ENCODE data around the gene NFU1. TPM values are rescaled to one million over a fixed set of nuclear protein-coding genes. Genes with fewer than 3 reads are reported as not detected.
A peak's percentile ranks its signal among the peaks of the same experiment; 100 is the strongest.

NFU1 gene
- total and polyA plus RNA-seq, 2 of the 4 experiments (the other 2 are of a cell fraction): 24.0 to 32.4 TPM

GRCh38 chr2:69386789-69387734, 50.2 kb downstream of the NFU1 start, which contains the start of gene GFPT1 (continued):
- TF ChIP-seq CTCF (conservative IDR thresholded peaks at IDR 0.05; ENCODE audit: low read depth, low read length) (no peak), POLR2A (IDR thresholded peaks at IDR 0.05; ENCODE audit: low read depth, low read length) (peak; percentile 90), MAFK (IDR thresholded peaks at IDR 0.05; ENCODE audit: low read depth, low read length) (no peak), CHD1 (IDR thresholded peaks at IDR 0.05; ENCODE audit: low read depth, low read length) (no peak), RAD21 (IDR thresholded peaks at IDR 0.05; ENCODE audit: low read length) (no peak)
